GM19463 (cell line): ENCODE measurements around the gene UBE2Q2.
"Not testable (repeated sequence)": the region's sequence is repeated elsewhere in the genome, so short reads cannot be mapped to it uniquely, and the experiment has no call there.

Experiments used
- ATAC-seq: cut with Tn5 transposase; IDR thresholded peaks from one replicate; pipeline ENCODE4 v1.9.1; 2021; ENCODE audit warnings: mild to moderate bottlenecking, moderate library complexity; ENCODE audit not compliant: unreplicated experiment

UBE2Q2 gene

GRCh38 chr15:75823860-75824613, 19.2 kb upstream of the UBE2Q2 start:
- no peak for ATAC-seq

- ATAC-seq, result no peak
Measured at GRCh38 chr15:75827691-75828090, 15.6 kb upstream of the UBE2Q2 start.

- no peak for ATAC-seq
Measured at GRCh38 chr15:75828429-75828828, 14.8 kb upstream of the UBE2Q2 start.

GRCh38 chr15:75830910-75831805, 12.1 kb upstream of the UBE2Q2 start:
- ATAC-seq, result no peak

- ATAC-seq, result no peak
Measured at GRCh38 chr15:75831806-75832102, 11.5 kb upstream of the UBE2Q2 start.

- no peak for ATAC-seq
Measured at GRCh38 chr15:75832114-75832513, 11.1 kb upstream of the UBE2Q2 start.

GRCh38 chr15:75834021-75834420, 9.2 kb upstream of the UBE2Q2 start:
- ATAC-seq, result no peak

GRCh38 chr15:75835990-75836958, 7.0 kb upstream of the UBE2Q2 start:
- ATAC-seq, result no peak

- peak; percentile 83 for ATAC-seq
Measured at GRCh38 chr15:75836959-75837334, 6.3 kb upstream of the UBE2Q2 start.

GRCh38 chr15:75840659-75841058, 2.6 kb upstream of the UBE2Q2 start:
- no peak for ATAC-seq

GRCh38 chr15:75841626-75842025, 1.6 kb upstream of the UBE2Q2 start:
- ATAC-seq, result no peak

GRCh38 chr15:75843678-75844581, 683 bp downstream of the UBE2Q2 start:
- ATAC-seq, result peak; percentile 49

GRCh38 chr15:75844629-75845335, 1.5 kb downstream of the UBE2Q2 start:
- ATAC-seq, result no peak

- ATAC-seq, result no peak
Measured at GRCh38 chr15:75849167-75849566, 5.9 kb downstream of the UBE2Q2 start.

- no peak for ATAC-seq
Measured at GRCh38 chr15:75850708-75851107, 7.5 kb downstream of the UBE2Q2 start.

GRCh38 chr15:75851566-75851965, 8.3 kb downstream of the UBE2Q2 start:
- ATAC-seq, result not testable (repeated sequence)

- ATAC-seq, result no peak
Measured at GRCh38 chr15:75857886-75858285, 14.6 kb downstream of the UBE2Q2 start.

- no peak for ATAC-seq
Measured at GRCh38 chr15:75861750-75862402, 18.6 kb downstream of the UBE2Q2 start.

- no peak for ATAC-seq
Measured at GRCh38 chr15:75862796-75863195, 19.5 kb downstream of the UBE2Q2 start.
